GDM1 (cell line): Measurements from ENCODE around the gene STX10.

Source experiments
- DNase-seq: peaks from one replicate; lab custom pipeline; 2025; lab: John Stamatoyannopoulos, UW

STX10 gene

GRCh38 chr19:13100031-13100588, 50.1 kb downstream of the STX10 start:
- peak; percentile 63 for DNase-seq

GRCh38 chr19:13099073-13099999, 50.8 kb downstream of the STX10 start:
- DNase-seq: peak; percentile 83

GRCh38 chr19:13098277-13099072, 51.7 kb downstream of the STX10 start:
- peak; percentile 73 for DNase-seq

- DNase-seq: peak; percentile 73
Observed at GRCh38 chr19:13097463-13098258, 52.5 kb downstream of the STX10 start.

GRCh38 chr19:13097033-13097462, 53.1 kb downstream of the STX10 start:
- no peak for DNase-seq

GRCh38 chr19:13095934-13096927, 53.9 kb downstream of the STX10 start:
- DNase-seq: peak; percentile 61

- DNase-seq: peak; percentile 40
Observed at GRCh38 chr19:13095393-13095784, 54.8 kb downstream of the STX10 start.

GRCh38 chr19:13094771-13095392, 55.3 kb downstream of the STX10 start:
- DNase-seq: no peak

- no peak for DNase-seq
Observed at GRCh38 chr19:13094106-13094504, 56.1 kb downstream of the STX10 start.
